ENCODE measurements around the gene BEST2.
"Not testable (repeated sequence)": the region's sequence is repeated elsewhere in the genome, so short reads cannot be mapped to it uniquely, and the experiment has no call there.

BEST2 gene

DNA sequence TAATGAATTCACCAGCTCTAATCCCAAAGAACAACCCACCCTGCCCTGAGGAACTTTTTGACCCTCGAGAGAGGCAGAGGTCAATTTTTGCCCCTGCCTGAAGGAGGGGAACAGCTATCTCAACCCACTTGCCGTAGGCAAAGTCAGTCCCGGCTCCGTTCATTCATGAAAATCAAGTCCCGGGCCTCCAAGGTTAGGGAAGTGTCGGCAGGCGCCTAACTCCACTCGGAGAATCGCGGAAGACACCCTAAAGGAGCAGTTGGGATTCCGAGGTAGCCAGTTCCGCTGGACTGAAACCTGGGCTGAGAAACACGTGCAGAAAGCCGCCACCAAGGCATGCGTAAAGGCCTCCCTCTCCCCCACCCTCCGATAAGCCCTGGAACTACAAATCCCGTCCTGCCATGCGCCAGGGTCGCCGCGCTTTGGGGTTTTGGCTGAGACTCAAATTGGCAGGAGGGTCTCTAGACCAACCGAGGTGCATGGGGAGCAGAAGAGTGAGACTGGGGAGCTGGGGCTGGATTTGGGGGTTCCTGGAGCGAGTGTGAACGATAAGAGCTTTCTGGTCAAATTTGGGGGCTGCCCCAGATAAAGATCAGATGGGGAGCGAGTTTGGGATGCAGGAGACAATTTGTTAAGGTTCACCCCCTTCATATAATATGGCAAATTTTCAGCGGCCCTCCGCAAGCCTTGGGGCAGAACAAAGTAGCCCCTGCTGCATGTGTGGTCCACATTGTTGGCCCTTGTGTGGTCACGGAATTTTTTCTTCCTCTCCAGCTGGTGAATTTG, 27.8 kb upstream of the BEST2 start, which contains the start of gene TNPO2:
TSS of gene TNPO2 (minus strand) at position 292 of the 786 bp plus-strand sequence. CDS start 2,955 bp downstream, outside the sequence.
- H3K4me1 ChIP-seq (ENCODE audit: control insufficient read depth in 1 of 2, insufficient read depth in 1 of 2, low read depth in 1 of 2, low read length in 1 of 2), result peaks cover 33 to 35% of the 10 kb centered on the region in 2 experiments
- H3K27ac ChIP-seq, result peak within 1 kb of the TSS; percentile 84
- peaks cover 11% of the 10 kb centered on the region for H3K27me3 ChIP-seq
- TF ChIP-seq, protein P1, sequence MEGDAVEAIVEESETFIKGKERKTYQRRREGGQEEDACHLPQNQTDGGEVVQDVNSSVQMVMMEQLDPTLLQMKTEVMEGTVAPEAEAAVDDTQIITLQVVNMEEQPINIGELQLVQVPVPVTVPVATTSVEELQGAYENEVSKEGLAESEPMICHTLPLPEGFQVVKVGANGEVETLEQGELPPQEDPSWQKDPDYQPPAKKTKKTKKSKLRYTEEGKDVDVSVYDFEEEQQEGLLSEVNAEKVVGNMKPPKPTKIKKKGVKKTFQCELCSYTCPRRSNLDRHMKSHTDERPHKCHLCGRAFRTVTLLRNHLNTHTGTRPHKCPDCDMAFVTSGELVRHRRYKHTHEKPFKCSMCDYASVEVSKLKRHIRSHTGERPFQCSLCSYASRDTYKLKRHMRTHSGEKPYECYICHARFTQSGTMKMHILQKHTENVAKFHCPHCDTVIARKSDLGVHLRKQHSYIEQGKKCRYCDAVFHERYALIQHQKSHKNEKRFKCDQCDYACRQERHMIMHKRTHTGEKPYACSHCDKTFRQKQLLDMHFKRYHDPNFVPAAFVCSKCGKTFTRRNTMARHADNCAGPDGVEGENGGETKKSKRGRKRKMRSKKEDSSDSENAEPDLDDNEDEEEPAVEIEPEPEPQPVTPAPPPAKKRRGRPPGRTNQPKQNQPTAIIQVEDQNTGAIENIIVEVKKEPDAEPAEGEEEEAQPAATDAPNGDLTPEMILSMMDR (IDR thresholded peaks at IDR 0.05), result no peak
- no peaks in the 10 kb centered on the region for H3K9me3 ChIP-seq
- H3K4me3 ChIP-seq (ENCODE audit: low read depth in 1 of 2, low read length in 1 of 2), result peak within 1 kb of the TSS; percentile 62 to 81
- peaks cover 12% of the 10 kb centered on the region for H3K36me3 ChIP-seq

GRCh38 chr19:12725612-12726011, 26.0 kb upstream of the BEST2 start:
- Histone ChIP-seq H3K36me3 (peaks cover 27% of the 10 kb centered on the region), H3K4me1 (ENCODE audit: control insufficient read depth in 1 of 2, insufficient read depth in 1 of 2, low read depth in 1 of 2, low read length in 1 of 2) (peaks cover 32 to 34% of the 10 kb centered on the region in 2 experiments), H3K27me3 (peaks cover 11% of the 10 kb centered on the region)
- H3K9me3 ChIP-seq; H3K4me3 ChIP-seq (ENCODE audit: low read depth in 1 of 2, low read length in 1 of 2); H3K27ac ChIP-seq: not testable (repeated sequence)

- peaks cover 18 to 23% of the 10 kb centered on the region in 2 experiments for H3K4me1 ChIP-seq (ENCODE audit: control insufficient read depth in 1 of 2, insufficient read depth in 1 of 2, low read depth in 1 of 2, low read length in 1 of 2)
- H3K27me3 ChIP-seq, result no peaks in the 10 kb centered on the region
- TF ChIP-seq, protein P1 (IDR thresholded peaks at IDR 0.05), result no peak
- H3K36me3 ChIP-seq, result peaks cover 37% of the 10 kb centered on the region
- no peak overlapping the region for H3K4me3 ChIP-seq (ENCODE audit: low read depth in 1 of 2, low read length in 1 of 2)
- H3K27ac ChIP-seq, result no peak overlapping the region
- no peaks in the 10 kb centered on the region for H3K9me3 ChIP-seq
Measured at GRCh38 chr19:12726988-12727316, 24.6 kb upstream of the BEST2 start.

- Histone ChIP-seq H3K4me3 (ENCODE audit: low read depth in 1 of 2, low read length in 1 of 2) (no peak overlapping the region), H3K27ac (no peak overlapping the region), H3K9me3 (no peaks in the 10 kb centered on the region), H3K4me1 (ENCODE audit: control insufficient read depth in 1 of 2, insufficient read depth in 1 of 2, low read depth in 1 of 2, low read length in 1 of 2) (peaks cover 22 to 29% of the 10 kb centered on the region in 2 experiments), H3K36me3 (peaks cover 37% of the 10 kb centered on the region), H3K27me3 (no peaks in the 10 kb centered on the region)
- TF ChIP-seq, protein P1 (IDR thresholded peaks at IDR 0.05), result no peak
Measured at GRCh38 chr19:12727745-12728433, 23.7 kb upstream of the BEST2 start.

GRCh38 chr19:12730064-12730463, 21.5 kb upstream of the BEST2 start:
- Histone ChIP-seq H3K27ac (peak overlapping the region; percentile 2), H3K4me1 (ENCODE audit: control insufficient read depth in 1 of 2, insufficient read depth in 1 of 2, low read depth in 1 of 2, low read length in 1 of 2) (peaks cover 22 to 27% of the 10 kb centered on the region in 2 experiments), H3K27me3 (no peaks in the 10 kb centered on the region), H3K4me3 (ENCODE audit: low read depth in 1 of 2, low read length in 1 of 2) (no peak overlapping the region), H3K9me3 (no peaks in the 10 kb centered on the region), H3K36me3 (peaks cover 37% of the 10 kb centered on the region)
- TF ChIP-seq, protein P1 (IDR thresholded peaks at IDR 0.05), result no peak

DNA sequence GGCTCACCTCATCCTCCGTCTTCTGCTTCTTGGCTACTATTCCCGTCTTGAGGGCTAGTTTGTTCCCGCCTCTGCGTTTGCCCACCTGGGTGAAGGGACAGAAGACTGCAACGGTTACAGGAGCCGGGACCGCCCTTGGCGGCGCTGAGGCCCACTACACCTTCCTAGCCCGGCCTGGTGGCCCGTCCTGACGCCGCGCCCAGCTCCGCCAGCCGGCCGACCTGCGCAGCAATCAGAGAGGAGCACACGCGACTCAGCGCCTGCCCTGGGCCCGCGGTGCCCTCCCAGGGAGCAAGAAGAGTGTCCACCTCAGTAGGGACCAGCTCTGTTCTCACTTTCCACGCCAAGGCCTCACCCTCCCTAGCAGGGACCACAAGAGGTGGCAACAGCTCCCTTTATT, 20.3 kb upstream of the BEST2 start:
- Histone ChIP-seq H3K36me3 (peaks cover 37% of the 10 kb centered on the region), H3K4me1 (ENCODE audit: control insufficient read depth in 1 of 2, insufficient read depth in 1 of 2, low read depth in 1 of 2, low read length in 1 of 2) (peaks cover 28 to 30% of the 10 kb centered on the region in 2 experiments), H3K27me3 (no peaks in the 10 kb centered on the region), H3K4me3 (ENCODE audit: low read depth in 1 of 2, low read length in 1 of 2) (no peak overlapping the region), H3K27ac (no peak overlapping the region), H3K9me3 (no peaks in the 10 kb centered on the region)
- TF ChIP-seq, protein P1 (IDR thresholded peaks at IDR 0.05), result no peak
